Upper lobe of left lung (tissue), 4 donors: ENCODE data around the gene EXOC3L2.

Experiments used
- CTCF ChIP-seq, 6 experiments: fragments of 450-650 bp in 4 of 6; fragments of 200-600 bp in 2 of 6; sonication (generic) in 2 of 6; IDR thresholded peaks; one replicate each; pipeline ENCODE4 v1.5.1; 2016 to 2019; ENCODE audit warnings: antibody characterized with exemption in 6 of 6
- EP300 ChIP-seq, 4 donors: sonication (generic); formaldehyde crosslinking; IDR thresholded peaks; one replicate each; pipeline ENCODE4 v1.5.1; 2017; ENCODE audit warnings: antibody characterized with exemption in 4 of 4, control low read depth in 2 of 4
- POLR2A ChIP-seq, 4 donors: fragments of 450-650 bp; IDR thresholded peaks; one replicate each; pipeline ENCODE4 v1.5.1; 2016 to 2017; ENCODE audit warnings: antibody characterized with exemption in 4 of 4, mild to moderate bottlenecking in 2 of 4
- POLR2AphosphoS5 ChIP-seq, 2 donors: sonication (generic); formaldehyde crosslinking; IDR thresholded peaks; one replicate each; pipeline ENCODE4 v1.5.1; 2017; ENCODE audit warnings: antibody characterized with exemption in 2 of 2

- TF ChIP-seq CTCF (IDR thresholded peaks at IDR 0.05) (no peak), POLR2A (IDR thresholded peaks at IDR 0.05) (no peak), EP300 (IDR thresholded peaks at IDR 0.05) (no peak), POLR2AphosphoS5 (IDR thresholded peaks at IDR 0.05) (no peak)
These were observed 5.7 kb upstream of the EXOC3L2 start, which contains the start of gene MARK4 for GRCh38 chr19:45250832-45251451.
